Psoas muscle (tissue), 8 donors: ENCODE measurements around the gene DCUN1D2. TPM values are rescaled to one million over a fixed set of nuclear protein-coding genes. Genes with fewer than 3 reads are reported as not detected.

Source experiments
- ATAC-seq, 4 donors: fragments of 200-7000 bp; cut with Tn5 transposase; one replicate each; pipeline ENCODE4 v1.9.1; 2020; ENCODE audit warnings: moderate library complexity in 3 of 4, mild to moderate bottlenecking in 2 of 4
- DNase-seq, 2 donors: peaks; one replicate each; pipeline ENCODE4 v3.0.0-alpha.2; 2020
- H3K27ac ChIP-seq: fragments of 200-600 bp; one replicate; pipeline ENCODE4 v1.8.0; 2022
- H3K27me3 ChIP-seq, 3 donors: fragments of 200-600 bp in 1 of 3; one replicate each; pipeline versions ENCODE4 v1.6.1 to v1.8.0; 2013 to 2022; ENCODE audit warnings: low read length in 2 of 3, mild to moderate bottlenecking in 2 of 3, moderate library complexity in 1 of 3; ENCODE audit not compliant: insufficient read depth in 3 of 3
- H3K36me3 ChIP-seq, 2 donors: fragments of 200-600 bp in 1 of 2; one replicate each; pipeline versions ENCODE4 v1.6.1 to v1.8.0; 2013 to 2022; ENCODE audit warnings: low read depth in 1 of 2, mild to moderate bottlenecking in 1 of 2, moderate library complexity in 1 of 2; ENCODE audit not compliant: insufficient read depth in 1 of 2
- H3K4me1 ChIP-seq: fragments of 200-600 bp; one replicate; pipeline ENCODE4 v1.8.0; 2022
- H3K4me3 ChIP-seq: fragments of 200-600 bp; one replicate; pipeline ENCODE4 v1.8.0; 2022; ENCODE audit warnings: mild to moderate bottlenecking
- H3K9me3 ChIP-seq: fragments of 200-600 bp; one replicate; pipeline ENCODE4 v1.8.0; 2022
- WGBS, 3 donors: extraction: QIAGEN DNeasy Blood & Tissue Kit; methylation state at CpG; one replicate each; pipeline versions ENCODE4 v1.1.6 to v1.1.7; 2013; 5-methylcytosine and 5-hydroxymethylcytosine counted together
- intact Hi-C, 2 donors: fragments of 100-400 bp; cut with DNase I; formaldehyde crosslinking; loops; one replicate each; pipeline versions ENCODE4 v1.11.0 to v1.14.2; 2022
- polyA plus RNA-seq, 3 donors: library from polyadenylated mRNA; stranded (reverse); fragments of 200-250 nt; gene quantifications; one replicate each; pipeline ENCODE4 v1.2.3, GENCODE V29; 2013
- total RNA-seq, 4 donors: library from RNA; stranded (reverse); fragmentation: NEBNext Ultra II Directional in 2 of 4; extraction: Animal tissue kit (Norgen Biotek cat#: 25700) in 2 of 4; gene quantifications; one replicate each; pipeline versions ENCODE4 v1.2.1 to v1.2.4, GENCODE V29; 2021 to 2023
- TF ChIP-seq, protein P1 (sequence below): fragments of 200-600 bp; IDR thresholded peaks from one replicate; pipeline ENCODE4 v1.8.0; 2022; ENCODE audit warnings: antibody characterized with exemption
- donor health status: healthy with polysubstance abuse.
- donor health status: DM: no; HTN: no; CAD: no; lungs with moderate emphysema.
- donor health status: Bipolar disorder and iron deficiency.
- donor health status: healthy.
- donor health status: DM: yes; HTN: yes; CAD: no.
- donor health status: DM: no; HTN: no; CAD: no.
- donor health status: DM: no; HTN: no; CAD: no.
- donor health status: DM: yes; HTN: yes; CAD: no.

Gene DCUN1D2
- total and polyA plus RNA-seq, 7 donors: 32.4 to 151 (median 71.2) TPM

DNA sequence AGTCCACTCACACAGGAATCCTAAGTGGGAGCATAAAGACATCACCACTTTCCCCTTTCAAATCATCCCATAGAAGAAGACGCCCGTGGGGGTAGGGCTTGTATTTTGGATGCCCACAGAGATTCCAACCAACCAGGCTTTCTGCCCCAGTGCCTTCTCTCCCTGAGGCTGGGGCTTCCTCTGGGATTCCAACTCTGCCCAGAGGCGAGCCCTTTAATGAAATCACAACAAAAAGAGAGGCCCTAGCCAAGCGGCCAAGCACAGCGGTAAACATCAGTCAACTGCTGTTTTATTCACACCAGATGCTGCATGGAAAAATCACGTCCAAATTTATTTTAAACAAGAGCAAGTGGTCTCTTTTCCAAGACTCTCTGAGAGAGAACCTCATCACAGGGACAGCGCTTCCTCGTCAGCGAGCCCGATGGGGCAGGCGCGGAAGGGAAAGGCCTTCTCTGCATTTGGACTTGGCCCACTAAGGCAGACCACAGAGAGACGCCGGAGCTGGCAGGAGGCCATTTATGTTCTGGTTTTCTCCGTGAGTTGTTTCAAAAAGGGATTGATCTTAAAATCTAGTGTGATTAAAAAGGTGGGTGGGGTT lies 68.7 kb downstream of the DCUN1D2 start:
- WGBS, 3 donors: 52 to 67% (median 57%) methylated on average over 15 of the region's 15 CpGs
- no peak overlapping the region for H3K27ac ChIP-seq

DNA sequence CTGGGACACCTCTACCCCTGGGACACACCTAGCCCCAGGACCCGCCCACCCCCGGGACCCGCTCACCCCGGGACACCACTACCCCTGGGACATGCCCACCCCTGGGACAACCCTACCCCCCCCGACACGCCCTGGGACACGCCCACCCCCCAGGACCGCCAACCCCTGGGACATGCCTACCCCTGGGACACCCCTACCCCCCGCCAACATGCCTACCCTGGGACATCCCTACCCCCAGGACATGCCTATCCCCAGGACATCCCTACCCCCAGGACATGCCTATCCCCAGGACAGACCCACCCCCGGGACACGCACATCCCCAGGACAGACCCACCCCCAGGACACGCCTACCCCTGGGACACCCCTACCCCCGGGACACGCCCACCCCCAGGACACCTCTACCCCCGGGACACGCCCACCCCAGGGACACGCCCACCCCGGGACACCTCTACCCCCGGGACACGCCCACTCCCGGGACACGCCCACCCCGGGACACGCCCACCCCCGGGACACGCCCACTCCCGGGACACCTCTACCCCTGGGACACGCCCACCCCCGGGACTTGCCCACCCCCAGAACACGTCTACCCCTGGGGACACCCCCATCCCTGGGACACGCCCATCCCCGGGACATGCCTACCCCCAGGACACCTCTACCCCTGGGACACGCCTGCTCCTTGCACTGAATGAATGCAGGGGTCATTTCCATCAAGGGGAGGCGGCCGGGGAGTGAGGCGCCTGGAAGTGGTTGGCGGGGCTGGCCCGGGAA lies 69.5 kb downstream of the DCUN1D2 start:
- Histone ChIP-seq H3K4me3 (no peak overlapping the region), H3K9me3 (no peaks in the 10 kb centered on the region), H3K36me3 (peaks cover 0 to 45% of the 10 kb centered on the region in 2 donors), H3K4me1 (no peaks in the 10 kb centered on the region), H3K27ac (no peak overlapping the region), H3K27me3 (no peaks in the 10 kb centered on the region)
- intact Hi-C loops: no loop called here
- 69 to 77% (median 76%) methylated on average over 29 to 37 of the region's 38 CpGs for WGBS, 3 donors
- TF ChIP-seq, protein P1, sequence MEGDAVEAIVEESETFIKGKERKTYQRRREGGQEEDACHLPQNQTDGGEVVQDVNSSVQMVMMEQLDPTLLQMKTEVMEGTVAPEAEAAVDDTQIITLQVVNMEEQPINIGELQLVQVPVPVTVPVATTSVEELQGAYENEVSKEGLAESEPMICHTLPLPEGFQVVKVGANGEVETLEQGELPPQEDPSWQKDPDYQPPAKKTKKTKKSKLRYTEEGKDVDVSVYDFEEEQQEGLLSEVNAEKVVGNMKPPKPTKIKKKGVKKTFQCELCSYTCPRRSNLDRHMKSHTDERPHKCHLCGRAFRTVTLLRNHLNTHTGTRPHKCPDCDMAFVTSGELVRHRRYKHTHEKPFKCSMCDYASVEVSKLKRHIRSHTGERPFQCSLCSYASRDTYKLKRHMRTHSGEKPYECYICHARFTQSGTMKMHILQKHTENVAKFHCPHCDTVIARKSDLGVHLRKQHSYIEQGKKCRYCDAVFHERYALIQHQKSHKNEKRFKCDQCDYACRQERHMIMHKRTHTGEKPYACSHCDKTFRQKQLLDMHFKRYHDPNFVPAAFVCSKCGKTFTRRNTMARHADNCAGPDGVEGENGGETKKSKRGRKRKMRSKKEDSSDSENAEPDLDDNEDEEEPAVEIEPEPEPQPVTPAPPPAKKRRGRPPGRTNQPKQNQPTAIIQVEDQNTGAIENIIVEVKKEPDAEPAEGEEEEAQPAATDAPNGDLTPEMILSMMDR: no peak
- DNase-seq (no peak), ATAC-seq (peak in 3 of 4 donors; percentile 6 to 35 (median 18))

More for the DNA sequence above, 68.7 kb downstream of the DCUN1D2 start:
- Histone ChIP-seq H3K36me3 (peaks cover 0 to 52% of the 10 kb centered on the region in 2 donors), H3K9me3 (no peaks in the 10 kb centered on the region), H3K4me1 (no peaks in the 10 kb centered on the region), H3K4me3 (no peak overlapping the region), H3K27me3 (no peaks in the 10 kb centered on the region)
- ATAC-seq: no peak
- no peak for DNase-seq
- intact Hi-C loops: no loop called here
- TF ChIP-seq, protein P1: no peak

DNA sequence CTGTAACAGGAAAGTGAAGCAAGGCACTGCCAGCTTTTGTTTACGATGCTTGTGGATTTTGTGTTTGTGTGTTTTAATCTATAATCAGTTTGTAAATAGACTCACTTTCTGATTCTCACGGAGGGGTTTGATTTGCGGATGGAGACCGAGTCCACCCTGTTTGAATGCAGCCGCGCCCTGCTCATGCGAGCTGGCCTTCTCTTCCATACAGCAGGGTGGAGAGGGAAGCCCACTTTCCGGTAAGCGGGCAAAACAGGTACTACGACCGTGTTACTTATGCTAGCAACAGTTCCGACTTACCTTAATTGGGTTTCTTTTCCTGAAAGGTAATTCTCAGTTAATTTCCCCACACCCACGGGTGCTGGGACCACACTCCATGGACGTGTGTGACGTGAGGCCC lies 70.3 kb downstream of the DCUN1D2 start:
- Histone ChIP-seq H3K4me3 (no peak overlapping the region), H3K9me3 (no peaks in the 10 kb centered on the region), H3K36me3 (peaks cover 0 to 40% of the 10 kb centered on the region in 2 donors), H3K4me1 (peaks cover 3% of the 10 kb centered on the region), H3K27me3 (no peaks in the 10 kb centered on the region), H3K27ac (no peak overlapping the region)
- WGBS, 3 donors: 92 to 96% (median 93%) methylated on average over 15 of the region's 15 CpGs
- DNase-seq: no peak
- no peak for ATAC-seq
- intact Hi-C loops: no loop called here
- TF ChIP-seq, protein P1: no peak

DNA sequence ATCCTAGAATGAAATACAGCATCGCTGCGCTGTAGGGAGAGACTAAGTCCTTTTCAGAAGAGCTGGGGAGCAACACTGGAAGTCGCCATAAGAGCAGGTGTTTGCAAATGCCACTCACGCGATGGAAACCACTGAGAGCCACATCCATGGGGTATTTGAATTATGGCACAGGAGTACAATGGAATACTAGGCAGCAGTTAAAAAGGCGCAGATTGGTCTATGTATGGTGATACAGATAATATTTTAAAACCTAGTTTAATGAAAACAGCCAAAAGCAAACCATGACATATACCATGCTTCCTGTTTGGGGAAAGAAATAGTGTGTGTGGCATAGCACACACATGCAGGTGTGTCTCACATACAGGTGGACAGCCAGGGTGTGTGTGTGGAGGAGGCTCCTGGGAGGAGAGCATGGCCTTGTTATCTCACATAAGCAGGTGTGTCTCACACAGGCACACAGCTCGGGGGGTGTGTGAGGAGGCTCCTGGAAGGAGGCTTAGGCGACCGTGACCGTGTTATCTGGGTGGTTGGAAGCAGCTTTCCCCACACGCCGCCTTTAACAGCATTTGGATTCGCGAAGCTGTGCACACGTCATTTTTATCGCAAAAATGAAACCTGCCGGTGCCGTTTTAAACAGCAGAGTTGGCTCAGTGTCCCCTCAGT lies 70.8 kb downstream of the DCUN1D2 start:
- no peaks in the 10 kb centered on the region for H3K9me3 ChIP-seq
- peaks cover 9% of the 10 kb centered on the region for H3K4me1 ChIP-seq
- TF ChIP-seq, protein P1: no peak
- ATAC-seq (no peak), DNase-seq (no peak)
- H3K27ac ChIP-seq: no peak overlapping the region
- WGBS, 3 donors: 92 to 94% (median 93%) methylated on average over 18 of the region's 18 CpGs
- H3K27me3 ChIP-seq: no peaks in the 10 kb centered on the region
- intact Hi-C loops: loop anchor here in 1 of 2 donors (5.0 kb wide), 1 partner anchor 33 kb away; the partner anchor contains the start of gene ADPRHL1
- H3K4me3 ChIP-seq: no peak overlapping the region
- peaks cover 0 to 40% of the 10 kb centered on the region in 2 donors for H3K36me3 ChIP-seq
